Measurements from ENCODE around the gene VAMP7.
"Not testable (repeated sequence)": the region's sequence is repeated elsewhere in the genome, so short reads cannot be mapped to it uniquely, and the experiment has no call there.

Gene VAMP7

DNA sequence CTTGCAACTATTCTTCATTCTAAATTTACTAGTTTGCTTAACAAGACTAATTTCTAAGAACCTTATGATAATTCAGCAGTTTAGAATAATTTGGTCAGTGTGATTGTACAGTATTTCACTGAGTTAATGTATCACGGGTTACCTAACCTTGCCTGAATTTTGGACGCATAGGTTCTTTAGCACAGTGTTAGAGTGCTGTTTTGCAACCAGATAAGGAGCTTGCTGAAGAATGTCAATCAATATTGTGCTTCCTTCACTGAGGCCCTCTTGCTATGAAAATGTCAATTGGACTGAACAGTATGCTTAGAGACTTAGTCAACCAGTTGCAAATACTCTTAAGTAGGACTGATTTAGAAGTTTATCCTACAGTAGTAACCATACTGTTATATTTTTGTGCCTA, 19.6 kb downstream of the VAMP7 start:
- no peak for DNase-seq

GRCh38 chrX:155907661-155908060, 26.5 kb downstream of the VAMP7 start:
- DNase-seq = not testable (repeated sequence)

GRCh38 chrX:155923200-155923599, 42.1 kb downstream of the VAMP7 start:
- DNase-seq = no peak

- not testable (repeated sequence) for DNase-seq
These were observed 49.9 kb downstream of the VAMP7 start for GRCh38 chrX:155930852-155931618.

- no peak for DNase-seq
These were observed 57.0 kb downstream of the VAMP7 start for GRCh38 chrX:155938132-155938531.

DNA sequence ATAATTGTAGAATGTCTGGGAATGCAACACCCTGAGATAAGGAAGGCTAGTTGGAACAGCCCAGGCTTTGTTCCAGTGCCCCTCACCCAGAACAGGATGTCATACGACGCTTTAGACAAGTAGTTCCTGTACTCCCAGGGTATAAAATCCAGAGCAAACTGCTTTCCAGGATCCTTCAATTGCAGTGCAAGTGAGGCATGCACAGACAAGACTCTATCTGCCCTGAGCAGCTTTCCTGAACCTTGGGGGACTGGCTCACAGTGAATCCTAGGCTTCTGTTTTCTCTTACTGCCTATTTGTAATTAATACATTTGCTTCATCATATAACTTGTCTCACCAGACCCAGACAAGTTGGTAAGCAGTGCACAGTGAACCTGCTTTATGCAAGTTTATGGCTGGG, 68.0 kb downstream of the VAMP7 start:
- no peak for DNase-seq

DNA sequence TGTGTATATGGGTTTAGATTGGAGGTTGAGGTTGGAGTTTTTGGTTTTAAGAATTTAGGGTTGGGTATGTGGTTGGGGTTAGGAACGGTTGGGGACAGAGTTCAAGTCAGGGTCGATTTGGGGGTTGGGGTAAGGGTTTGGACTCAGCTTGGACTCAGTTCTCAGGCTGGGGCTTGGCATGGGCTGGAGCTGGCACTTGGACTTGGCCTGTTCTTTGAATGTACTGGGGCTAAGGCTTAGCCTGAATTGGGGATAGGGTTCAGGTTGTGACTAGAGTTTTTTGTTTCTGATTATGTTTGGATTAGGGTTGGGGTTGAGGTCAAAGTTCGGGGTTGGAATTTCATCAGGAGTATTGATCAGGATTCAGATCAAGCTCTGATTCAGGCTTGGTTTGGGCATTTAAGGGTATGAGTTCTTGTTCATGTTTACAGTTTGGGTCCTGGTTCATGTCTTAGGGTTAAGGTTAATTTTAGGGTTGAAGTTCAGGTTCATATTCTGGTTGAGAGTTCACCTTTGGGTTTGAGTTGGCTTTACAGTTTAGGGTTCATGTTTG, 70.2 kb downstream of the VAMP7 start:
- no peak for DNase-seq

DNA sequence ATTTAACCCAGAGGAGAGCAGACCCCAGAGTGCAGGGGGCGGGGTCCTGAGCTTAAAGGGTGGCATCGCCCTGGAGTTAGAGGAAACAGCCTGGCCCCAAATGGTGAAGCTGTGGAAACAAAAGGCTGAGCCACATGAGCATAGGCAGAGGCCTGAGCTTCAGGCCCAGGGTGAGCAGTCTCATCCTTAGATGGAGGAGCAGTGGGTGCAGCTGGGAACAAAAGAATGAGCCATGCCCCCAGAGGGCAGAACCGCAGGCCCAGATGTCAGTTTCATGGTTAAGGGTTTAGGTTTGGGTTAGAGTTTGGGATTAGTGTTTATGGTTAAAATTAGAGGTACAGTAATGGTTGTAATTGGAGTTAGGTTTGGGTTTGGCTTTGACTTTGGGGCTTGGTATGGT, 71.9 kb downstream of the VAMP7 start:
- DNase-seq = no peak

GRCh38 chrX:155954793-155955192, 73.6 kb downstream of the VAMP7 start:
- no peak for DNase-seq

GRCh38 chrX:155956099-155956498, 75.0 kb downstream of the VAMP7 start:
- no peak for DNase-seq

DNA sequence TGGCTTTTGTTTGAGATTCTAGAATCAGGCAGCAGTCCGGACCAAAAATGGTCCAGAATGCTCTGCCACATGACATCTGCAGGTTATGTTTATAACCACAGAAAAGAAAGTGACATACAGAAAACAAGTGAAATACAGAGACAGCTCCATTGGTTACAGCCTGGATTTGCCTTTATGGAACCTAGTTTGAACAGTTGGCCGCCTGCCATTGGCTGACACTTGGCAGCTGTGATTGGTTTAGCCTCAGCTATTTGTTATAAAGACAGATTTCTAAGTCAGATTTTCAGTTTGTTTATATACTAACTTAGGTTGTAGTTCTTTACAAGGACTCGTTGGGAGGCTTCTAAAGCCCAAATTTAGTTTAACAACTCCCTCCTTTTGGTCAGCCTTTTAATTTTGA, 75.5 kb downstream of the VAMP7 start:
- peak in 3 of 56 donors; percentile 2 to 5 (median 3) for DNase-seq

- no peak for DNase-seq
These were observed 76.7 kb downstream of the VAMP7 start for GRCh38 chrX:155957843-155958242.

DNA sequence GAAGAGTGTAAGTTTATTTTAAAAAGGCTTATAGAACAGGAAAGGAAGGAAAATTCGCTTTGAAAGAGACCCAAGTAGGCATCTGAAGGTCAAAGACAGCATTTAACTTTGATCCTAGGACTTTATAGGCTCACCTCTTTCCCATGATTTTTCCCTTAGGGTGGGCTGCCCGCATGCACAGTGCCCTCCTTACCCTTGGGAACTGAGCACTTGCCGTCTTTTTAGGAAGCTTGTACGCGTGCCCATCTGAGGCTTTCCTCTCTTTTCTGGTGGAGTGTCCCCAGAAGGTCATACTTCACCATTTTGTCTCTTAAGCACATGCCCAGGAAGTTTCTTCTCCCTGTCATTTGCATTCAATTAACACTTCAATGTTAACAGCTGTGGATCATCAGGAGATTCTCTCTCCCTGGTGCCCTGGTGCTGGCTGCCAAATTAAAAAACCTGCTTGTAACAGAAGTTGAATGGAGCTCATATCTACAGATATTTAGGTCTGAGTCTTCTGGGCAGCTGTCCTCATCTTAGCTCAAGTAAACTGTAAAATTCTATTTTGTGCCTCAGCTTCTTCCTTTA, 78.0 kb downstream of the VAMP7 start:
- DNase-seq = no peak

- no peak for DNase-seq
These were observed 81.8 kb downstream of the VAMP7 start for GRCh38 chrX:155962906-155963305.

- no peak for DNase-seq
These were observed 85.7 kb downstream of the VAMP7 start for GRCh38 chrX:155966876-155967275.

DNA sequence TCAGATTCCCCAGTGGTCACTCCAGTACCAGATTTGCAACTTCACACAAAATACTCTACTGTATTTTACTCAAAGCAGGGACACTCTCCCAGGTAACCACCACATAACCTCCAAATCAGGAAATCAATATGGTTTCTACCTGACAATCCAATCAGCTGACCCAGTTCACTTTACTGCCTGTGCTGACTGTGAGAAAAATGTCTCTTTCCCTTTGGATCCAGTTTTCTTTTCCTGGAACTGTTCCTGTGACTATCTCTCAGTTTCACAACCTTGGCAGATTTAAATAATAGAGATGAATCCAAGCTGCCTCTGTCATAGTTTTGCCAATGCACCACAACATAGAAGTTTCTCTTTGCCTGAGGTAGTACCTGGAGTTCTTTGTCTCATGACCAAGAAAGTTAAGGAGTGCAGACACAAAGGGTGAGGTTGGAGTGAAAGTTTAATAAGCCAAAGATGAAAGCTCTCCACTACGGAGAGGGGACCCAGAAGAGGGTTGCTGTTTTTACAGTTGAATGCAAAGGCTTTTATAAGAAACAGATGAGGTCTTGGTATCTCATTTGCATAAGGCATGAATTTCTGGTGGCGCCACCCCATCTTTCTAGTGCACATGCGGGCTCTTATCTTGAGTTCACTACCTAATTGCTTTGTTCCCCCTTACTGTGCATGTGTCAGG, 86.6 kb downstream of the VAMP7 start:
- no peak for DNase-seq

- no peak for DNase-seq
These were observed 87.1 kb downstream of the VAMP7 start for GRCh38 chrX:155968326-155968661.

DNA sequence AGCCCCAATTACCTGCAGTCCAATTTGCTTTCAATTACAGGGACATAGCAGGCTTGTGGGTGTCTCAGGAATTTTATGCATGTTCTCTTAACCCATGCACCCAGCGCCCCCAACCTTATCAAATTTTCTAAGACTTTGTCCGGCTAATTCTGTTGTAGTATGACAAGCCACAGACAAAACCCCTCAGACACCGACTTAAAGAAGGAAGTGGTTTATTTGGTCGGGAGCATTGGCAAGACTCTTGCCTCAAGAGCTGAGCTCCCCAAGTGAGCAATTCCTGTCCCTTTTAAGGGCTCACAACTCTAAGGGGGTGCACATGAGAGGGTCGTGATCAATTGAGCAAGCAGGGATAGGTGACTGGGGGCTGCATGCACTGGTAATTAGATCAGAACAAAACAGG, 87.6 kb downstream of the VAMP7 start:
- DNase-seq = no peak

GRCh38 chrX:155971658-155972057, 90.5 kb downstream of the VAMP7 start:
- DNase-seq = not testable (repeated sequence)

GRCh38 chrX:155972241-155972640, 91.1 kb downstream of the VAMP7 start:
- not testable (repeated sequence) for DNase-seq

DNA sequence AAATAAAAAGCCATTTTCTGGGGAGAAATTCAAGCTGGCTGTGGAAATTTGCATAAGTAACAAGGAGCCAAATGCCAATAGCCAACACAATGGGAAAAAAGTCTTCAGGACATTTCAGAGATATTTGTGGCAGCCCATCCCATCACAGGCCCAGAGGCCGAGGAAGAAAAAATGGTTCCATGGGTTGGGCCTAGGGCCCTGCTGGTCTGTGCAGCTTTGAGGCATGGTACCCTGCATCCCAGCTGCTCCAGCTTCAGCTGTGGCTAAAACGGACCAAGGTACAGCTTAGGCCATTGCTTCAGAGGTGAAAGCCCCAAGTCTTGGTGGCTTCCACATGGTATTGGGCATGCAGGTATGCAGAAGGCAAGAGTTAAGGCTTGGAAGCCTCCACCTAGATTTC, 102.2 kb downstream of the VAMP7 start:
- DNase-seq = no peak

DNA sequence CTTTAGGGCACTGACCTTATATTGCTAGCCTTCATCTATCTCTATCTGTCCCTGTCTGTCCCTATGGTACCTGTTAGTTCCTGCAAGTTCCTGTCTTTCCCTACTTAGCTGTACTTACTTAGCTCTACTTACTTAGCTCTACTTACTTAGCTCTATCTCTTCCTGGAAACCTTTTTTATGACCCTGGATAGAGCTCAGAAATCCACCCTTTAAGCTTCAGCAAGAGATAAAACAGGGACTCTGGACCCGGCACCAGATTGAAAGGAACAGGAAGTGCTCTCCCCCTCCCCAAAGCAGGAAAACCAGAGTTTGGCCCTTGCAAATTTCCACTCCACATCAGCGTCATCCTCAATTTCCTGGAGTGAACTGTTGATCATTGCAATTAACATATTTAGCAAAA, 104.1 kb downstream of the VAMP7 start:
- no peak for DNase-seq

DNA sequence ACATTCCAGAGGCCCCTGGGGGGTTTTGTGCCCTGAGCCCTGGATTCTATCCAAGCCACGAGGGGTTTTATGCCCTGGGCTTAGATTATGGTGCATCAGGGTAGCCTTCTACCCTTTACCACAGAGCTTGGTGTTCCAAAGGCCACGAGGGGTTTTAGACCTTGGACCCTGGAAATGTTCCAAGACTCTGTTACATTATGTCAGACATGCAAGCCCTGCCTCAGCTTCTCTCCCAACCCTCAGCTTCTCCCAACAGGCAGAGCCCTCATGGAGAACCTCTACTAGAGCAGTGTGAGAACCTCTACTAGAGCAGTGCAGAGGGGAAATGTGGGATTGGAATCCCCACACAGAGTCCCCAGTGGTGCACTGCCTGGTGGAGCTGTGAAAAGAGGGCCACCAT, 105.8 kb downstream of the VAMP7 start:
- not testable (repeated sequence) for DNase-seq
